HFFc6 (cell line): ENCODE measurements around the gene TMOD1. TPM values are rescaled to one million over a fixed set of nuclear protein-coding genes. Genes with fewer than 3 reads are reported as not detected.

ENCODE experiments used
- DNase-seq: peaks from one replicate; pipeline ENCODE4 v3.0.0-alpha.2; 2018
- H3K27ac Mint-ChIP-seq: 2 replicates; pipeline ENCODE4 v1.8.0; 2020; ENCODE audit warnings: mild to moderate bottlenecking, mixed read lengths
- H3K27me3 Mint-ChIP-seq: 2 replicates; pipeline ENCODE4 v1.8.0; 2021; ENCODE audit warnings: mild to moderate bottlenecking, moderate library complexity, mixed read lengths; ENCODE audit not compliant: insufficient read depth
- H3K36me3 Mint-ChIP-seq: 2 replicates; pipeline ENCODE4 v1.8.0; 2021; ENCODE audit warnings: low read depth, mixed read lengths
- H3K4me1 Mint-ChIP-seq: 2 replicates; pipeline ENCODE4 v1.8.0; 2020; ENCODE audit warnings: low read depth, mixed read lengths
- H3K4me3 Mint-ChIP-seq: 2 replicates; pipeline ENCODE4 v1.8.0; 2020; ENCODE audit warnings: mild to moderate bottlenecking, moderate library complexity, mixed read lengths
- H3K9me3 Mint-ChIP-seq: 2 replicates; pipeline ENCODE4 v1.8.0; 2020; ENCODE audit warnings: mild to moderate bottlenecking, mixed read lengths
- CTCF ChIP-seq: fragments of 200-600 bp; sonication (generic); IDR thresholded peaks from 2 replicates; pipeline ENCODE4 v1.5.0; 2021; ENCODE audit warnings: antibody characterized with exemption, mild to moderate bottlenecking
- total RNA-seq, 6 experiments: library from RNA; stranded (reverse); fragmentation: NEBNext Ultra II Directional; extraction: Animal tissue kit (Norgen Biotek cat#: 25700); gene quantifications; 2 replicates in 1 of 6; 3 replicates in 5 of 6; pipeline ENCODE4 v1.2.3, GENCODE V29; 2021

The TMOD1 gene
- total RNA-seq, 6 experiments from 2014 or later: 0.14 to 0.60 (median 0.57) TPM

GRCh38 chr9:97534961-97535594 is 33.6 kb downstream of the TMOD1 start:
- H3K36me3 Mint-ChIP-seq: 0 out of 2 replicates have a peak, but pooled peaks cover 9% of the 10 kb centered on the region
- no peak for DNase-seq
- no peak overlapping the region for H3K4me3 Mint-ChIP-seq
- no peak for TF ChIP-seq CTCF
- H3K27ac Mint-ChIP-seq: no peak overlapping the region
- peaks cover 25% of the 10 kb centered on the region for H3K27me3 Mint-ChIP-seq
- peaks cover 9% of the 10 kb centered on the region for H3K9me3 Mint-ChIP-seq
- peaks cover 10% of the 10 kb centered on the region for H3K4me1 Mint-ChIP-seq

GRCh38 chr9:97535771-97536170 is 34.3 kb downstream of the TMOD1 start:
- H3K36me3 Mint-ChIP-seq: 0 out of 2 replicates have a peak, but pooled peaks cover 9% of the 10 kb centered on the region
- peaks cover 10% of the 10 kb centered on the region; the same call in 1 of the 2 replicates for H3K4me1 Mint-ChIP-seq
- no peak for DNase-seq

GRCh38 chr9:97536480-97536879 is 35.0 kb downstream of the TMOD1 start:
- Mint-ChIP-seq H3K27me3 (peaks cover 24% of the 10 kb centered on the region), H3K4me3 (no peak overlapping the region), H3K4me1 (peaks cover 10% of the 10 kb centered on the region; the same call in 1 of the 2 replicates), H3K36me3 (0 out of 2 replicates have a peak, but pooled peaks cover 9% of the 10 kb centered on the region), H3K9me3 (peaks cover 9% of the 10 kb centered on the region), H3K27ac (no peak overlapping the region)
- no peak for TF ChIP-seq CTCF
- DNase-seq: no peak

More at GRCh38 chr9:97535771-97536170, 34.3 kb downstream of the TMOD1 start:
- no peak overlapping the region for H3K27ac Mint-ChIP-seq
- H3K4me3 Mint-ChIP-seq: no peak overlapping the region
- H3K27me3 Mint-ChIP-seq: peaks cover 25% of the 10 kb centered on the region
- TF ChIP-seq CTCF: no peak
- H3K9me3 Mint-ChIP-seq: peaks cover 9% of the 10 kb centered on the region

GRCh38 chr9:97543561-97543960 is 42.1 kb downstream of the TMOD1 start:
- no peak for TF ChIP-seq CTCF
- Mint-ChIP-seq H3K4me3 (no peak overlapping the region), H3K4me1 (peaks cover 10% of the 10 kb centered on the region; the same call in 1 of the 2 replicates), H3K27ac (no peak overlapping the region), H3K9me3 (no peaks in the 10 kb centered on the region), H3K36me3 (no peaks in the 10 kb centered on the region), H3K27me3 (peaks cover 22% of the 10 kb centered on the region)
- no peak for DNase-seq

GRCh38 chr9:97545486-97545885 is 44.0 kb downstream of the TMOD1 start:
- no peak for TF ChIP-seq CTCF
- H3K9me3 Mint-ChIP-seq: no peaks in the 10 kb centered on the region
- H3K4me1 Mint-ChIP-seq: peaks cover 10% of the 10 kb centered on the region; the same call in 1 of the 2 replicates
- no peaks in the 10 kb centered on the region for H3K36me3 Mint-ChIP-seq
- H3K4me3 Mint-ChIP-seq: no peak overlapping the region
- no peak for DNase-seq
- no peak overlapping the region for H3K27ac Mint-ChIP-seq
- peaks cover 33% of the 10 kb centered on the region for H3K27me3 Mint-ChIP-seq
